ENCODE data around the gene CHAMP1. TPM values are rescaled to one million over a fixed set of nuclear protein-coding genes. Genes with fewer than 3 reads are reported as not detected.
"Not testable (repeated sequence)": the region's sequence is repeated elsewhere in the genome, so short reads cannot be mapped to it uniquely, and the experiment has no call there.

Gene CHAMP1
- total and polyA plus RNA-seq, 2 experiments from 2014 or later: 12.1 to 20.9 TPM

DNA sequence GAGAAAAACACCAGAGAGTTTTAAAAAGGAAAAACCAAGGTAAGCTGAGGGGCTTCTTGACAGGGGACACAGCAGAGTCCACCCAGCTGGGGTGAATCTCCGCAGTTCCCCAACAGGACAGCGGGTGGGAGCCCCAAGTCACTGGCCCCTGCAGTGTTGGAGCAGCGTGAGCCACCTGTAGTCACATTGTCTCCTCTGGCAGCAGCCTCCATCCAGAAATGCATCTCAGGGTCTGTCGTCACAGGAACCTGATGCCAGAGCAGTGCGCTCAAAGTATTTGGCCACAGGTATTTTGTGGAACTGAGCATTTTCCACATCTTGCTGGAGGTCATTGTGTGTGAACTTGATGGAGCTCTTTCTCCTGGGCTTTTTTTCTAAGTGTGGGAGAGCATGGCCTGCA, 24.7 kb downstream of the CHAMP1 start:
- no peak overlapping the region for H3K27ac ChIP-seq
- H3K27me3 ChIP-seq: no peaks in the 10 kb centered on the region
- TF ChIP-seq, protein P1, sequence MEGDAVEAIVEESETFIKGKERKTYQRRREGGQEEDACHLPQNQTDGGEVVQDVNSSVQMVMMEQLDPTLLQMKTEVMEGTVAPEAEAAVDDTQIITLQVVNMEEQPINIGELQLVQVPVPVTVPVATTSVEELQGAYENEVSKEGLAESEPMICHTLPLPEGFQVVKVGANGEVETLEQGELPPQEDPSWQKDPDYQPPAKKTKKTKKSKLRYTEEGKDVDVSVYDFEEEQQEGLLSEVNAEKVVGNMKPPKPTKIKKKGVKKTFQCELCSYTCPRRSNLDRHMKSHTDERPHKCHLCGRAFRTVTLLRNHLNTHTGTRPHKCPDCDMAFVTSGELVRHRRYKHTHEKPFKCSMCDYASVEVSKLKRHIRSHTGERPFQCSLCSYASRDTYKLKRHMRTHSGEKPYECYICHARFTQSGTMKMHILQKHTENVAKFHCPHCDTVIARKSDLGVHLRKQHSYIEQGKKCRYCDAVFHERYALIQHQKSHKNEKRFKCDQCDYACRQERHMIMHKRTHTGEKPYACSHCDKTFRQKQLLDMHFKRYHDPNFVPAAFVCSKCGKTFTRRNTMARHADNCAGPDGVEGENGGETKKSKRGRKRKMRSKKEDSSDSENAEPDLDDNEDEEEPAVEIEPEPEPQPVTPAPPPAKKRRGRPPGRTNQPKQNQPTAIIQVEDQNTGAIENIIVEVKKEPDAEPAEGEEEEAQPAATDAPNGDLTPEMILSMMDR (IDR thresholded peaks at IDR 0.05; ENCODE audit: low read depth, low read length): no peak
- H3K4me1 ChIP-seq (ENCODE audit: low read depth): no peaks in the 10 kb centered on the region
- H3K4me3 ChIP-seq: no peak overlapping the region
- no peak for DNase-seq (ENCODE audit: low read depth in 1 of 2, low spot score in 1 of 2)
- no peaks in the 10 kb centered on the region for H3K36me3 ChIP-seq
- no peaks in the 10 kb centered on the region for H3K9me3 ChIP-seq (ENCODE audit: low read depth)

DNA sequence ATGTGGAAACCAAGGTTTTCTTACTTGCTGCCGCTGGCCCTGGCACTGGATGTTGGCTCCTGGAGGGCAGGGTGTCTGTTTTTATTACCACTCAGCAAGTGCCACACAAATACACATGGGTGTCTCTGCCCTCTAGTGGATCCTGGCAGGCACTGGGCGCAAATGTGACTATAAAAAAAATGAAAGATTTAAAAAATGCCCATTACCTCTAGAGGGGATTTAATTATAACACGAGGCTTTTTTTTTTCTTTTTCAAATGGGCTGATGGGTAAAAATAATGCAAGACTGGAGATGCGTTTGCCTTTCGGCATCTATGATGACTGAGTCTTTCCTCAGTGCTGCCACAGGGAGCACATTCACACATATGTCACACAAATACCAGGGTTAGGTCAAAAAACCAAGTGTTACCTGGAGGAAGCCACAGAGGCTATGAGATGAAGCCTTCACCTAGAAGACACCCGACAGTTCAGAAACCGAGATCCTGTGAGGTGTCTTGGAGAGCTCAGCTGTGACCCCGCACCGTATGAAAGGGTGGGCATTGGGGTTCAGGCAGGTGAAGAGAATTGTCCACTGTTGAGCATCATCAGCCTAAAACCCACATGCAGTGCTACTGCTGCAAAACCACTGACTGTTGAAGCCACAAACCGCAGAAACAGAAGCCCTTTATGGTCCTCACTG, 25.7 kb downstream of the CHAMP1 start:
- Histone ChIP-seq H3K4me3 (no peak overlapping the region), H3K27ac (no peak overlapping the region), H3K9me3 (ENCODE audit: low read depth) (no peaks in the 10 kb centered on the region), H3K36me3 (no peaks in the 10 kb centered on the region), H3K4me1 (ENCODE audit: low read depth) (no peaks in the 10 kb centered on the region), H3K27me3 (no peaks in the 10 kb centered on the region)
- TF ChIP-seq, protein P1 (IDR thresholded peaks at IDR 0.05; ENCODE audit: low read depth, low read length): peak; percentile 72
- DNase-seq (ENCODE audit: low read depth in 1 of 2, low spot score in 1 of 2): peak in 1 of 2 donors; percentile 59

DNA sequence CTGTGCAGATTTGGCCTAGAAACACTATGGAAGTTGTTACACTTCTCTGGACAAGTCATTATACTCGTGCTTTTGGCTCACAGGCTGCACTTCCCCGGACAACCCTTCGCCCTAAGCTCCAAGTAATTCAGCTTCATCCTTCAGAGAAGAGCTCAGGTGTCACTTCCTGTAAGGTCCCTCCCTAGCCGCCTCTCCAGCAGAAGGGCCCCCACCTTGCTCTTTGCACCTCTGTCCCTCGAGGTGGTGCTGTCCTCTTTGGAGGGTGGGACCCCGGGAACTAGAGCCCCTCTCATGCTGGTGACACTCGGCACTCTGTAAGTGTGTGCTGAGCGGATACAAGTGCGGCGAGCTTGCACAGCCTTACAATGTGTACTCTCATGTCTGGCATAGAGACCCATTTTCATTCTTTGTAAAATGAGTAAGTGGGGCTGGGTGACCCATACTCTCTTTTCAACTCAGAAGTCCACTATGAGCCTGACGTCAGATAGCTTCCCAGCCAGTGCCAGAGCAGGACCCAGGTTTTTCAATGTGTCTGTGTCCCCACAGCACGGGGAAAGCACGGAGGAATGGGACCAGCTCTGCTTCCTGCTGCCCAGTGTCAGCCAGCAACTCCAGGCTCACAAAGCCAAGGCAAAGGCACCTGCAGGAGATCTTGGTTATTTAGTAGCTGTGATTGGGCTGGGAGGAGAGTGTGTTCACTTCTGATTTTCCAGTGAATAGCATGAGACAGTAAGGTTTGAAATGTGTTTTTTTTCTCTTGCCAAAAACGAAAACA, 26.9 kb downstream of the CHAMP1 start:
- Histone ChIP-seq H3K4me3 (no peak overlapping the region), H3K27ac (no peak overlapping the region), H3K36me3 (no peaks in the 10 kb centered on the region), H3K4me1 (ENCODE audit: low read depth) (no peaks in the 10 kb centered on the region), H3K9me3 (ENCODE audit: low read depth) (no peaks in the 10 kb centered on the region), H3K27me3 (no peaks in the 10 kb centered on the region)
- TF ChIP-seq, protein P1 (IDR thresholded peaks at IDR 0.05; ENCODE audit: low read depth, low read length): no peak
- DNase-seq (ENCODE audit: low read depth in 1 of 2, low spot score in 1 of 2): no peak

DNA sequence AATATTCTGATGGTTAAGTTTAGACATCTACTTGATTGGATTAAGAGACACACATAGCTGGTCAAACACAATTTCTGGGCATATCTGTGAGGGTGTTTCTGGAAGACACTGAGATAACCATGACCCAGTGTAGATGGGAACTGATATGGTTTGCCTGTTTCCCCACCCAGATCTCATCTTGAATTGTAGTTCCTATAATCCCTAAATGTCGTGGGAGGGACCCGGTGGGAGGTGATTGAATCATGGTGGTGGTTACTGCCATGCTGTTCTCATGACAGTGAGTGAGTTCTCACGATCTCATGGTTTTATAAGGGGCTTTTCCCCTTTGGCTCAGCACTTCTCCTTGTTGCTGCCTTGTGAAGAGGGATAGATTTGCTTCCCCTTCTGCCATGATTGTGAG, 33.0 kb downstream of the CHAMP1 start:
- not testable (repeated sequence) for H3K27me3 ChIP-seq; H3K27ac ChIP-seq; DNase-seq (ENCODE audit: low read depth in 1 of 2, low spot score in 1 of 2); H3K4me3 ChIP-seq; H3K4me1 ChIP-seq (ENCODE audit: low read depth); H3K9me3 ChIP-seq (ENCODE audit: low read depth); H3K36me3 ChIP-seq

DNA sequence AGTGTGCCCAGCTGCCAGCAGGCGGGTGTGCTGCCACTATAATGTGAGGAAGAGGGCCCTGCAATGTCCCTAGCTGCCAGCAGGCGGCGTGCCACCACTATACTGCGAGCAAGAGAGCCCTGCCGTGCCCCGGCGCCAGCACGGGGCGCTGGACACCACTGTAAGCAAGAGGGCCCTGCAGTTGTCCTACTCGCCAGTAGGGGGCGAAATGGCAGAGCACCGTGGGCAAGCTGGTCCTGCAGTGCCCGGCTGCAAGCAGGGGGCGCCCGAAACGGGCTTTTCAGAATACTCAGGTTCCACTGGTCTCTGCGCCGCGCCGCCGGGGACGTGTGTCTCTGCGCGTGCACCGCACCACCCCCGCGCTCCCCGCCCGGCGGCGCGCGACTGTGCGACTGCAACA, 38.5 kb downstream of the CHAMP1 start:
- H3K27me3 ChIP-seq; DNase-seq (ENCODE audit: low read depth in 1 of 2, low spot score in 1 of 2); H3K4me1 ChIP-seq (ENCODE audit: low read depth); H3K27ac ChIP-seq; H3K9me3 ChIP-seq (ENCODE audit: low read depth); H3K4me3 ChIP-seq; H3K36me3 ChIP-seq: not testable (repeated sequence)
- TF ChIP-seq, protein P1 (IDR thresholded peaks at IDR 0.05; ENCODE audit: low read depth, low read length): peak; percentile 45

DNA sequence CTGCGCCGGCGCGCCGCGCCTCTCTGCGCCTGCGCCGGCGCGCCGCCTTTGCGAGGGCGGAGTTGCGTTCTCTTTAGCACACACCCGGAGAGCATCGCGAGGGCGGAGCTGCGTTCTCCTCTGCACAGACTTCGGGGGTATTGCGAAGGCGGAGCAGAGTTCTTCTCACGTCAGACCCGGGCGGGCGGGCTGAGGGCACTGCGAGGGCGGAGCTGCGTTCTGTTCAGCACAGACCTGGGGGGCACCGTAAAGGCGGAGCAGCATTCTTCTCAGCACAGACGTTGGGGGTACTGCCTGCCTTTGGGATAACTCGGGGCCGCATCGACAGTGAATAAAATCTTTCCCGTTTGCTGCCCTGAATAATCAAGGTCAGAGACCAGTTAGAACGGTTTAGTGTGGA, 39.1 kb downstream of the CHAMP1 start:
- not testable (repeated sequence) for H3K4me1 ChIP-seq (ENCODE audit: low read depth); H3K36me3 ChIP-seq; H3K9me3 ChIP-seq (ENCODE audit: low read depth); H3K27ac ChIP-seq; H3K4me3 ChIP-seq; H3K27me3 ChIP-seq; DNase-seq (ENCODE audit: low read depth in 1 of 2, low spot score in 1 of 2)

Other genes starting within 250 kb of the CHAMP1 start
- gene RASA3, start 181.9 kb upstream of the CHAMP1 start, total RNA-seq: 18.1 and 26.0 TPM in 2 replicates
- gene RASA3, start 181.9 kb upstream of the CHAMP1 start, polyA plus RNA-seq: 14.0 and 21.4 TPM in 2 replicates
- gene CFAP97D2, start 135.2 kb upstream of the CHAMP1 start, total RNA-seq: not detected in 2 replicates
- gene CFAP97D2, start 135.2 kb upstream of the CHAMP1 start, polyA plus RNA-seq: 0.19 TPM in 1 of 2 replicates, not detected in the other
- gene CDC16, start 79.6 kb upstream of the CHAMP1 start, total RNA-seq: 25.8 and 36.8 TPM in 2 replicates
- 46.0 and 48.7 TPM in 2 replicates for gene CDC16, start 79.6 kb upstream of the CHAMP1 start, polyA plus RNA-seq
- 77.9 and 90.9 TPM in 2 replicates for gene UPF3A, start 32.9 kb upstream of the CHAMP1 start, total RNA-seq
- 81.3 and 92.9 TPM in 2 replicates for gene UPF3A, start 32.9 kb upstream of the CHAMP1 start, polyA plus RNA-seq